Right lobe of liver (tissue), 6 donors: ENCODE measurements around the gene HS6ST3. TPM values are rescaled to one million over a fixed set of nuclear protein-coding genes. Genes with fewer than 3 reads are reported as not detected.

Experiments used
- ATAC-seq, 4 donors: fragments of 200-7000 bp; cut with Tn5 transposase; one replicate each; pipeline ENCODE4 v1.9.1; 2020; ENCODE audit warnings: mild to moderate bottlenecking in 4 of 4, moderate library complexity in 4 of 4
- DNase-seq, 3 donors: peaks; one replicate each; pipeline ENCODE4 v3.0.0-alpha.2; 2020
- H3K27ac ChIP-seq, 3 donors: fragments of 200-600 bp; one replicate each; pipeline ENCODE4 v1.8.0; 2022
- H3K27me3 ChIP-seq, 2 donors: fragments of 200-600 bp; one replicate each; pipeline ENCODE4 v1.8.0; 2022
- H3K36me3 ChIP-seq, 4 donors: fragments of 200-600 bp; sonication (generic) in 1 of 4; one replicate each; pipeline versions ENCODE4 v1.5.1 to v1.8.0; 2017 to 2022; ENCODE audit warnings: control low read depth in 1 of 4
- H3K4me1 ChIP-seq, 4 donors: fragments of 200-600 bp; sonication (generic) in 1 of 4; one replicate each; pipeline versions ENCODE4 v1.5.1 to v1.8.0; 2017 to 2022; ENCODE audit warnings: control low read depth in 1 of 4
- H3K4me3 ChIP-seq, 3 donors: fragments of 200-600 bp; one replicate each; pipeline ENCODE4 v1.8.0; 2022
- H3K9me3 ChIP-seq, 4 donors: fragments of 200-600 bp; sonication (generic) in 1 of 4; one replicate each; pipeline versions ENCODE4 v1.5.1 to v1.8.0; 2017 to 2022; ENCODE audit warnings: control low read depth in 1 of 4
- CTCF ChIP-seq, 4 donors: fragments of 200-600 bp in 3 of 4; fragments of 450-650 bp in 1 of 4; IDR thresholded peaks; one replicate each; pipeline versions ENCODE4 v1.5.1 to v1.8.0; 2016 to 2022; ENCODE audit warnings: antibody characterized with exemption in 4 of 4, mild to moderate bottlenecking in 2 of 4
- POLR2A ChIP-seq: fragments of 450-650 bp; IDR thresholded peaks from one replicate; pipeline ENCODE4 v1.6.1; 2017; ENCODE audit warnings: antibody characterized with exemption, mild to moderate bottlenecking
- WGBS: methylation state at CpG from one replicate; pipeline ENCODE4 v1.1.6; 2018; ENCODE audit warnings: low coverage, low lambda C conversion rate; ENCODE audit not compliant: insufficient coverage; ENCODE audit errors: missing lambda C conversion rate; 5-methylcytosine and 5-hydroxymethylcytosine counted together
- intact Hi-C, 2 donors: fragments of 100-400 bp; cut with DNase I; formaldehyde crosslinking; loops; one replicate each; pipeline versions ENCODE4 v1.11.2 to v1.14.1; 2022
- total RNA-seq, 6 experiments: library from RNA; depleted of rRNA in 2 of 6; stranded (reverse); fragments of >200 nt in 2 of 6; fragmentation: NEBNext Ultra II Directional in 3 of 6; extraction: Animal tissue kit (Norgen Biotek cat#: 25700) in 3 of 6; gene quantifications; one replicate each; pipeline versions ENCODE4 v1.1.0 to v1.2.4, GENCODE V29; 2016 to 2023
- donor health status: DM: no; HTN: yes; CAD: no.
- donor health status: DM: no; HTN: no; CAD: no.
- donor health status: DM: no; HTN: no; CAD: no.
- donor health status: DM: no; HTN: yes; CAD: no.
- donor health status: DM: no; HTN: yes; CAD: no.

The HS6ST3 gene
- total RNA-seq, 6 experiments from 2014 or later = not detected

- no peak for DNase-seq
- no peak overlapping the region for H3K4me3 ChIP-seq
- no peaks in the 10 kb centered on the region for H3K36me3 ChIP-seq
- intact Hi-C loops = no loop called here
- no peak overlapping the region for H3K27ac ChIP-seq
- no peaks in the 10 kb centered on the region for H3K4me1 ChIP-seq
- 68% methylated on average over 3 of the region's 3 CpGs for WGBS
- TF ChIP-seq CTCF (IDR thresholded peaks at IDR 0.05) (no peak), POLR2A (no peak)
- no peak for ATAC-seq
- H3K27me3 ChIP-seq = no peaks in the 10 kb centered on the region
- H3K9me3 ChIP-seq = no peaks in the 10 kb centered on the region
Measured at GRCh38 chr13:96825653-96826052, 735.7 kb downstream of the HS6ST3 start.

GRCh38 chr13:96834626-96835025 is 744.7 kb downstream of the HS6ST3 start:
- Histone ChIP-seq H3K4me1 (no peaks in the 10 kb centered on the region), H3K27me3 (no peaks in the 10 kb centered on the region), H3K27ac (no peak overlapping the region), H3K9me3 (no peaks in the 10 kb centered on the region), H3K4me3 (no peak overlapping the region), H3K36me3 (no peaks in the 10 kb centered on the region)
- intact Hi-C loops = no loop called here
- WGBS = 31% methylated on average over 3 of the region's 4 CpGs
- DNase-seq (no peak), ATAC-seq (no peak)
- TF ChIP-seq CTCF (IDR thresholded peaks at IDR 0.05) = no peak
- TF ChIP-seq POLR2A = no peak

- Histone ChIP-seq H3K4me1 (no peaks in the 10 kb centered on the region), H3K36me3 (no peaks in the 10 kb centered on the region), H3K9me3 (no peaks in the 10 kb centered on the region), H3K27me3 (no peaks in the 10 kb centered on the region), H3K27ac (no peak overlapping the region), H3K4me3 (no peak overlapping the region)
- TF ChIP-seq CTCF (IDR thresholded peaks at IDR 0.05) (no peak), POLR2A (no peak)
- no peak for DNase-seq
- intact Hi-C loops = no loop called here
- WGBS = 51% methylated on average over 3 of the region's 4 CpGs
- ATAC-seq = no peak
Measured at GRCh38 chr13:96835546-96835945, 745.6 kb downstream of the HS6ST3 start.

GRCh38 chr13:96836733-96837132 is 746.8 kb downstream of the HS6ST3 start:
- DNase-seq = no peak
- no peak for ATAC-seq
- H3K4me1 ChIP-seq = no peaks in the 10 kb centered on the region
- no peak for TF ChIP-seq POLR2A
- H3K9me3 ChIP-seq = no peaks in the 10 kb centered on the region
- no peaks in the 10 kb centered on the region for H3K36me3 ChIP-seq
- intact Hi-C loops = no loop called here
- 73% methylated on average over 1 of the region's 1 CpG for WGBS
- H3K27me3 ChIP-seq = no peaks in the 10 kb centered on the region
- H3K27ac ChIP-seq = no peak overlapping the region
- no peak overlapping the region for H3K4me3 ChIP-seq

GRCh38 chr13:96837809-96838208 is 747.9 kb downstream of the HS6ST3 start:
- Histone ChIP-seq H3K36me3 (no peaks in the 10 kb centered on the region), H3K9me3 (no peaks in the 10 kb centered on the region), H3K4me1 (no peaks in the 10 kb centered on the region), H3K27ac (no peak overlapping the region), H3K27me3 (no peaks in the 10 kb centered on the region), H3K4me3 (no peak overlapping the region)
- intact Hi-C loops = no loop called here
- DNase-seq (no peak), ATAC-seq (no peak)
- no peak for TF ChIP-seq CTCF (IDR thresholded peaks at IDR 0.05)
- TF ChIP-seq POLR2A = no peak
- WGBS = no CpG with 5 or more reads among the region's 1 CpG
